NB4 (cell line): ENCODE results near the gene PTPN6.
"Not testable (repeated sequence)": the region's sequence is repeated elsewhere in the genome, so short reads cannot be mapped to it uniquely, and the experiment has no call there.

ENCODE experiments used
- DNase-seq: peaks from one replicate; pipeline ENCODE4 v3.0.0; 2010; ENCODE audit warnings: low read depth
- H3K4me3 ChIP-seq: one replicate; pipeline ENCODE4 v1.5.1; 2011; ENCODE audit warnings: mild to moderate bottlenecking, low read depth, low read length, moderate library complexity
- CTCF ChIP-seq: IDR thresholded peaks from one replicate; pipeline ENCODE4 v1.5.1; 2012; ENCODE audit warnings: low read depth, low read length
- MAX ChIP-seq: IDR thresholded peaks from 2 replicates; pipeline ENCODE4 v1.6.1; 2011; ENCODE audit warnings: low read depth, low read length
- MYC ChIP-seq: IDR thresholded peaks from 2 replicates; pipeline ENCODE4 v1.6.1; 2011; ENCODE audit warnings: low read depth, low read length
- POLR2A ChIP-seq: IDR thresholded peaks from 2 replicates; pipeline ENCODE4 v1.6.1; 2011; ENCODE audit warnings: mild to moderate bottlenecking; ENCODE audit not compliant: insufficient read length; ENCODE audit errors: extremely low read depth

The PTPN6 gene

GRCh38 chr12:6950811-6951540 is at the start of gene PTPN6:
PTPN6 (plus strand) TSS chr12:6951356; CDS start chr12:6951513, 157 bp downstream.
- TF ChIP-seq CTCF, result no peak
- TF ChIP-seq MYC, result peak; percentile 69
- TF ChIP-seq POLR2A, result peak; percentile 80
- TF ChIP-seq MAX, result peak; percentile 78
- peak within 1 kb of the TSS; percentile 79 for H3K4me3 ChIP-seq
- peak; percentile 90 for DNase-seq

- no peak for TF ChIP-seq MYC
- no peak for TF ChIP-seq MAX
- TF ChIP-seq POLR2A, result no peak
- TF ChIP-seq CTCF, result no peak
- no peak overlapping the region for H3K4me3 ChIP-seq
- no peak for DNase-seq
Measured at GRCh38 chr12:6902448-6902847, 48.7 kb upstream of the PTPN6 start.

GRCh38 chr12:6903722-6904121 is 47.4 kb upstream of the PTPN6 start:
- DNase-seq, result peak; percentile 71
- TF ChIP-seq POLR2A (no peak), MYC (0 out of 2 replicates have a peak, but pooled peaks have one; percentile 31), CTCF (no peak), MAX (peak; percentile 31; the same call in 1 of the 2 replicates)
- no peak overlapping the region for H3K4me3 ChIP-seq

GRCh38 chr12:6904280-6905276 is 46.6 kb upstream of the PTPN6 start, which contains the start of gene LRRC23:
LRRC23 (plus strand) TSS chr12:6904822; CDS start chr12:6905634, 812 bp downstream.
- TF ChIP-seq MYC (no peak), MAX (0 out of 2 replicates have a peak, but pooled peaks have one; percentile 19), POLR2A (peak; percentile 51), CTCF (no peak)
- H3K4me3 ChIP-seq, result peak within 1 kb of the TSS; percentile 59
- peak; percentile 95 for DNase-seq

- TF ChIP-seq MYC (no peak), POLR2A (no peak), MAX (no peak), CTCF (no peak)
- DNase-seq, result no peak
- peak overlapping the region; percentile 59 for H3K4me3 ChIP-seq
Measured at GRCh38 chr12:6905414-6906040, 45.6 kb upstream of the PTPN6 start.

- DNase-seq, H3K4me3 ChIP-seq: not testable (repeated sequence)
Measured at GRCh38 chr12:6908141-6908540, 43.0 kb upstream of the PTPN6 start.
